NB4 (cell line): ENCODE results near the gene NCAPG2.

Source experiments
- DNase-seq: peaks from one replicate; pipeline ENCODE4 v3.0.0; 2010; ENCODE audit warnings: low read depth
- H3K4me3 ChIP-seq: one replicate; pipeline ENCODE4 v1.5.1; 2011; ENCODE audit warnings: mild to moderate bottlenecking, low read depth, low read length, moderate library complexity
- MYC ChIP-seq: IDR thresholded peaks from 2 replicates; pipeline ENCODE4 v1.6.1; 2011; ENCODE audit warnings: low read depth, low read length
- POLR2A ChIP-seq: IDR thresholded peaks from 2 replicates; pipeline ENCODE4 v1.6.1; 2011; ENCODE audit warnings: mild to moderate bottlenecking; ENCODE audit not compliant: insufficient read length; ENCODE audit errors: extremely low read depth
- TF ChIP-seq, protein P1 (sequence below): IDR thresholded peaks from 2 replicates; pipeline ENCODE4 v1.6.1; 2011; ENCODE audit warnings: low read depth, low read length
- TF ChIP-seq, protein P2 (sequence below): IDR thresholded peaks from one replicate; pipeline ENCODE4 v1.5.1; 2012; ENCODE audit warnings: low read depth, low read length

Gene NCAPG2

GRCh38 chr7:158704524-158705233, at the start of gene NCAPG2:
Gene NCAPG2 (minus strand): TSS chr7:158704804. CDS start chr7:158701899, 2,905 bp downstream.
- peak within 1 kb of the TSS; percentile 82 for H3K4me3 ChIP-seq
- peak; percentile 100 for DNase-seq
- TF ChIP-seq, protein P1, sequence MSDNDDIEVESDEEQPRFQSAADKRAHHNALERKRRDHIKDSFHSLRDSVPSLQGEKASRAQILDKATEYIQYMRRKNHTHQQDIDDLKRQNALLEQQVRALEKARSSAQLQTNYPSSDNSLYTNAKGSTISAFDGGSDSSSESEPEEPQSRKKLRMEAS = peak; percentile 84
- TF ChIP-seq, protein P2, sequence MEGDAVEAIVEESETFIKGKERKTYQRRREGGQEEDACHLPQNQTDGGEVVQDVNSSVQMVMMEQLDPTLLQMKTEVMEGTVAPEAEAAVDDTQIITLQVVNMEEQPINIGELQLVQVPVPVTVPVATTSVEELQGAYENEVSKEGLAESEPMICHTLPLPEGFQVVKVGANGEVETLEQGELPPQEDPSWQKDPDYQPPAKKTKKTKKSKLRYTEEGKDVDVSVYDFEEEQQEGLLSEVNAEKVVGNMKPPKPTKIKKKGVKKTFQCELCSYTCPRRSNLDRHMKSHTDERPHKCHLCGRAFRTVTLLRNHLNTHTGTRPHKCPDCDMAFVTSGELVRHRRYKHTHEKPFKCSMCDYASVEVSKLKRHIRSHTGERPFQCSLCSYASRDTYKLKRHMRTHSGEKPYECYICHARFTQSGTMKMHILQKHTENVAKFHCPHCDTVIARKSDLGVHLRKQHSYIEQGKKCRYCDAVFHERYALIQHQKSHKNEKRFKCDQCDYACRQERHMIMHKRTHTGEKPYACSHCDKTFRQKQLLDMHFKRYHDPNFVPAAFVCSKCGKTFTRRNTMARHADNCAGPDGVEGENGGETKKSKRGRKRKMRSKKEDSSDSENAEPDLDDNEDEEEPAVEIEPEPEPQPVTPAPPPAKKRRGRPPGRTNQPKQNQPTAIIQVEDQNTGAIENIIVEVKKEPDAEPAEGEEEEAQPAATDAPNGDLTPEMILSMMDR = peak; percentile 1
- TF ChIP-seq POLR2A (peak; percentile 83), MYC (peak; percentile 90)

- DNase-seq = no peak
- no peak overlapping the region for H3K4me3 ChIP-seq
Observed at GRCh38 chr7:158753900-158754299, 49.3 kb upstream of the NCAPG2 start.

DNA sequence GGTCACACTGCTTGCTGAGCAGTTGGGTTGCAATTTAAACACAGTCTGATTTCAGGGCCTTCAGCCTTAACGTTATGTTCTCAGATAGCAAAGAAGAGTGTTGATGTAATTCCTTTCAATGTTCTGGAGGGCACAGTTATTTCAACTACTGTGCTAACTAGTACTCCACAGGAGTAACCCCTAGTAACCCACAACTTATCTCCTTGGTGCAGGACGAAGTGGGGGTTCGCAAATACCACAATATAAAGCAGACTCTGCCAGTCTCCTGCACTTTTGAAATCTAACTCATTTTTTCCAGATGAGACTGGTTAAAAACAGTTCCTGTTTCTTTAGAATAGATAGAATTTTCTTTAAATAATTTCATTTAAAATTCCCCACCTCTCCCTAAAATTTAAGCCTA, 47.1 kb upstream of the NCAPG2 start:
- H3K4me3 ChIP-seq = no peak overlapping the region
- DNase-seq = no peak
- TF ChIP-seq, protein P2 = no peak
- TF ChIP-seq, protein P1 = no peak
- TF ChIP-seq MYC (no peak), POLR2A (no peak)

More at GRCh38 chr7:158753900-158754299, 49.3 kb upstream of the NCAPG2 start:
- TF ChIP-seq MYC (no peak), POLR2A (no peak)
- TF ChIP-seq, protein P2 = no peak
- TF ChIP-seq, protein P1 = no peak

- no peak for DNase-seq
- TF ChIP-seq POLR2A (no peak), MYC (no peak)
- TF ChIP-seq, protein P1 = no peak
- TF ChIP-seq, protein P2 = no peak
- no peak overlapping the region for H3K4me3 ChIP-seq
Observed at GRCh38 chr7:158751199-158751598, 46.6 kb upstream of the NCAPG2 start.

DNA sequence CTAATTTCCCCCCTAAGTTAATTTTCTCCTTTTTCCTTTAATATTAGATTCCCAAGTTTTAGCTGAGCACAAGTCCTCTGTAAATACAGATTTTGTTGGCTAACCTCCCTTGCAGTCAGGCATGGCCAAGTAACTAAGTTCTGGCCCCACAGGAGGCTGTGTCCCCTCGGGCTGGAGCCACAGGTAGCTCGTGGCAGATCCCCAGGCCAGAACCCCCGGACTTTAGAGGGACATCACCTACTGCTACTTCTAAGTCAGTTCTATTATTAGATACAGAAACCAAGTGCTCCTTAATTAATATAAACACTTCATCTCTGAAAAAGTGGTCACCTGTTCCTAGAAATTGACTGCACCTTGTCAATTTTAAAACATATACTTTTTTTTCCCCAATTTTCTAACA, 46.1 kb upstream of the NCAPG2 start:
- TF ChIP-seq POLR2A (no peak), MYC (no peak)
- TF ChIP-seq, protein P1 = no peak
- TF ChIP-seq, protein P2 = no peak
- no peak overlapping the region for H3K4me3 ChIP-seq
- no peak for DNase-seq

- DNase-seq = no peak
- TF ChIP-seq, protein P2 = no peak
- no peak for TF ChIP-seq POLR2A
- TF ChIP-seq, protein P1 = no peak
- TF ChIP-seq MYC = no peak
- no peak overlapping the region for H3K4me3 ChIP-seq
Observed at GRCh38 chr7:158749396-158749795, 44.8 kb upstream of the NCAPG2 start.
